ENCODE measurements around the gene EIF4G3.

EIF4G3 gene

DNA sequence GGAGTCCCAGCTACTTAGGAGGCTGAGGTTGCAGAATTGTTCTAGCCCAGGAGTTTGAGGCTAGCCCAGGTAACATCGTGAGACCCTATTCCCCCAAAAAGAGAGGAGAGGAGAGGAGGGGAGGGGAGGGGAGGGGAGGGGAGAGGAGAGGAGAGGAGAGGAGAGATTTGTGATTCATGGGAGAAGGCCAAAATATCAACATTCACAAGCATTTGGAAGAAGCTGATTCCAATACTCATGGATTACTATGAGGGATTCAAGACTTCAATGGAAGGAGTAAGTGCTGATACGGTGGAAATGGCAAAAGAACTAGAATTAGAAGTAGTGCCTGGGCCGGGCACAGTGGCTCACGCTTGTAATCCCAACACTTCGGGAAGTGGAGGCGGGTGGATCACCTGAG lies 187.8 kb downstream of the EIF4G3 start:
- Histone ChIP-seq H3K36me3 (ENCODE audit: control insufficient read depth in 4 of 4, insufficient read depth in 4 of 4, low read length in 3 of 4) (peaks cover 0 to 2% (median 0%) of the 10 kb centered on the region in 4 experiments), H3K9me3 (ENCODE audit: control extremely low read depth in 1 of 5, control insufficient read depth in 4 of 5, insufficient read depth in 2 of 5, low read depth in 1 of 5, low read length in 4 of 5) (no peaks in the 10 kb centered on the region), H3K4me1 (ENCODE audit: control extremely low read depth in 1 of 4, control insufficient read depth in 4 of 4, insufficient read depth in 4 of 4, low read length in 3 of 4) (peaks cover 5 to 36% (median 11%) of the 10 kb centered on the region in 4 experiments), H3K4me3 (ENCODE audit: control insufficient read depth in 1 of 7, extremely low read depth in 1 of 7, insufficient read depth in 4 of 7, low read depth in 2 of 7, low read length in 6 of 7) (no peak overlapping the region), H3K27ac (ENCODE audit: insufficient read depth in 1 of 2, low read depth in 1 of 2, low read length in 2 of 2, poor library complexity in 1 of 2, severe bottlenecking in 2 of 2) (no peak overlapping the region), H3K27me3 (replicated peaks in 2 of 5; ENCODE audit: control insufficient read depth in 4 of 5, insufficient read depth in 5 of 5, low read length in 4 of 5) (no peaks in the 10 kb centered on the region)
- WGBS (ENCODE audit: insufficient coverage), result 98% methylated on average over 5 of the region's 6 CpGs
- POLR2A ChIA-PET, result no interaction called here
- CTCF ChIA-PET, result interaction anchor here (1.1 to 3.9 kb wide), 6 partner anchors 9 to 229 kb away, joined by 3 to 33 read pairs (median 5); no protein-coding TSS in a partner anchor
- DNase-seq, result no peak

DNA sequence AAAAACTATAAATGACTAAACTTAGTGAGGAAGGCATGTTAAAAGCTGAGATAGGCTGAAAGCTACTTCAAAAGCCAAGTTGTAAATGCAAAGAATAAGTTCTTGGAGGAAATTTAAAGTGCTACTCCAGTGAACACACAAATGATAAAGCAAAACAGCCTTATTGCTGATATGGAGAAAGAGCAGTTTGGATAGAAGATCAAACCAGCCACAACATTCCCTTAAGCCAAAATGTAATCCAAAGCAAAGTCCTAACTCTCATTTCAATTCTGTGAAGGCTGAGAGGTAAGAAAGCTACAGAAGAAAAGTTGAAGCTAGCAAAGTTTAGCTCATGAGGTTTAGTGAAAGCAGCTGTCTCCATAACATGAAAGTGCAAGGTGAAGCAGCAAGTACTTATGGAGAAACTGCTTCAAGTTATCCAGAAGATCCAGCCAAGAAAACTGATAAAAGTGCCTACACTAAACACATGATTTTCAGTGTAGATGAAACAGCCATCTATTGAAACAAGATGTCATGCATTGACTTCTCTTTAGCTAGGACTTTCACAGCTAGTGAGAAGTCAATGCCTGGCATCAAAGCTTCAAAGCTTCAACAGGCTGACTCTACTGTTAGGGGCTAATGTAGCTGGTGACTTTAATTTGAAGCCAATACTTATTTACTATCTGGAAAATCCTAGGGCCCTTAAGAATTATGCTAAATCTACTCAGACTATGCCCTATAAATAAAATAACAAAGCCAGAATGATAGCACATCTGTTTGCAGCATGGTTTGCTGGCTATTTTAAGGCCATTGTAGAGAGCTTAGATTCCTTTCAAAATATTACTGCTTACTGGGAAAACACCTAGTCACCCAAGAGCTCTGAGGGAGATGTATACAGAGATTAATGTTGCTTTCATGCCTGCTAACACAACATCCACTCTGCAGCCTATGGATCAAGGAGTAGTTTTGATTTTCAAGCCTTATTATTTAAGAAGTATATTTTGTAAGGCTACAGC lies 188.6 kb downstream of the EIF4G3 start:
- H3K9me3 ChIP-seq (ENCODE audit: control extremely low read depth in 1 of 5, control insufficient read depth in 4 of 5, insufficient read depth in 2 of 5, low read depth in 1 of 5, low read length in 4 of 5), result no peaks in the 10 kb centered on the region
- ChIA-PET CTCF (interaction anchor here (0.8 to 3.9 kb wide), 13 partner anchors 10 to 229 kb away, joined by 3 to 33 read pairs (median 4); no protein-coding TSS in a partner anchor), POLR2A (no interaction called here)
- H3K27ac ChIP-seq (ENCODE audit: insufficient read depth in 1 of 2, low read depth in 1 of 2, low read length in 2 of 2, poor library complexity in 1 of 2, severe bottlenecking in 2 of 2), result no peak overlapping the region
- H3K27me3 ChIP-seq (replicated peaks in 2 of 5; ENCODE audit: control insufficient read depth in 4 of 5, insufficient read depth in 5 of 5, low read length in 4 of 5), result no peaks in the 10 kb centered on the region
- peaks cover 0 to 2% (median 0%) of the 10 kb centered on the region in 4 experiments for H3K36me3 ChIP-seq (ENCODE audit: control insufficient read depth in 4 of 4, insufficient read depth in 4 of 4, low read length in 3 of 4)
- DNase-seq, result no peak
- H3K4me3 ChIP-seq (ENCODE audit: control insufficient read depth in 1 of 7, extremely low read depth in 1 of 7, insufficient read depth in 4 of 7, low read depth in 2 of 7, low read length in 6 of 7), result no peak overlapping the region
- H3K4me1 ChIP-seq (ENCODE audit: control extremely low read depth in 1 of 4, control insufficient read depth in 4 of 4, insufficient read depth in 4 of 4, low read length in 3 of 4), result peaks cover 3 to 29% (median 7%) of the 10 kb centered on the region in 4 experiments

DNA sequence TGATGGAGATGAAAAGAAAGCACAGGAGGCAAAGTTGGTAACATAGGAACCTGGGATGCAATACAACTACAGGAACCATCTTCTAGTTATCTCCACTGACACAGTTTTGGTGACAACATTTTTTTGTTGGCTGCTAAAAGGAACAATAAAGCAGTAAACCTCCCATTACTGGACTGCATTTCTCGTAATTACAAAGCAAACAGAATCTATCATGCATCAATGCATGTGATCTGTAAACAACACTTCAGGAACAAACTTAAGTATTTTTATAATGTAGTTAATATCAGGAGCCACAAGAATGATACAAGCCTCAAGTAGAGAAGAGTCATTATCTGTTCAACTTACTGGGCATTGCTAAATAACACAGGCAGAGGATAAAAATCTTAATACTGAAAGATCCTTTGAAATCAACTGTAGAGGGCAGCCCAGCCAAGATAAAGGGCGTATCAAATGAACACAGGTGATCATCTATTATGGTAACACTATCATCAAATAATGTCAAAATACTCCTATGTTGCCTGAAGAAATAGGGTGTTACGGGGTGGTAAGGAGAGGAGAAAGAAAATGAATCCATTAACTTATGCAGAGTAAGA lies 193.3 kb downstream of the EIF4G3 start:
- Histone ChIP-seq H3K27ac (ENCODE audit: insufficient read depth in 1 of 2, low read depth in 1 of 2, low read length in 2 of 2, poor library complexity in 1 of 2, severe bottlenecking in 2 of 2) (no peak overlapping the region), H3K4me1 (ENCODE audit: control extremely low read depth in 1 of 4, control insufficient read depth in 4 of 4, insufficient read depth in 4 of 4, low read length in 3 of 4) (peaks cover 0 to 21% (median 0%) of the 10 kb centered on the region in 4 experiments), H3K27me3 (replicated peaks in 2 of 5; ENCODE audit: control insufficient read depth in 4 of 5, insufficient read depth in 5 of 5, low read length in 4 of 5) (no peaks in the 10 kb centered on the region), H3K4me3 (ENCODE audit: control insufficient read depth in 1 of 7, extremely low read depth in 1 of 7, insufficient read depth in 4 of 7, low read depth in 2 of 7, low read length in 6 of 7) (no peak overlapping the region), H3K36me3 (ENCODE audit: control insufficient read depth in 4 of 4, insufficient read depth in 4 of 4, low read length in 3 of 4) (peaks cover 3 to 7% (median 4%) of the 10 kb centered on the region in 4 experiments), H3K9me3 (ENCODE audit: control extremely low read depth in 1 of 5, control insufficient read depth in 4 of 5, insufficient read depth in 2 of 5, low read depth in 1 of 5, low read length in 4 of 5) (no peaks in the 10 kb centered on the region)
- ChIA-PET POLR2A (no interaction called here), CTCF (interaction anchor here (0.6 to 5.8 kb wide), 10 partner anchors 8 to 211 kb away, joined by 3 to 97 read pairs (median 4); no protein-coding TSS in a partner anchor)
- no CpG with 5 or more reads among the region's 3 CpGs for WGBS (ENCODE audit: insufficient coverage)
- DNase-seq, result no peak

DNA sequence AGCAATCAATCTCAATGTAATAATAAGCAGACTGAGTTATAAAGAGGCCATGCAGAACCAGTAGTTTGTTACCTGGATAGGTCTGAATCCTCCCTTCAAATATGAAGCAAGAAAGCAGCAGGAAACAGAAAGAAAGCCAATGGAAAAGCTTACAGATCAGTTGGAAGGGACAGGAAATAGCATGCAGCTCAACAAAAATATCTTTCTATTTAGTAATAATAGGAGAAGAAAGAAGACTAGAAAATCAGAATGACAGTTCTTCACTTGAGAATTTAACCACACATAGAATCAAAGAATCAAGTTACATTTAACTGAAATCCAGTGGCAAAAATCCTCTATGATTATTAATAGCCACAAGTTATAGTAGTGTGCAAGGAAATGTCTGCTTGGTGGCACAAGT lies 194.4 kb downstream of the EIF4G3 start:
- Histone ChIP-seq H3K9me3 (ENCODE audit: control extremely low read depth in 1 of 5, control insufficient read depth in 4 of 5, insufficient read depth in 2 of 5, low read depth in 1 of 5, low read length in 4 of 5) (no peaks in the 10 kb centered on the region), H3K4me3 (ENCODE audit: control insufficient read depth in 1 of 7, extremely low read depth in 1 of 7, insufficient read depth in 4 of 7, low read depth in 2 of 7, low read length in 6 of 7) (no peak overlapping the region), H3K36me3 (ENCODE audit: control insufficient read depth in 4 of 4, insufficient read depth in 4 of 4, low read length in 3 of 4) (peaks cover 3 to 7% (median 4%) of the 10 kb centered on the region in 4 experiments), H3K27me3 (replicated peaks in 2 of 5; ENCODE audit: control insufficient read depth in 4 of 5, insufficient read depth in 5 of 5, low read length in 4 of 5) (no peaks in the 10 kb centered on the region), H3K4me1 (ENCODE audit: control extremely low read depth in 1 of 4, control insufficient read depth in 4 of 4, insufficient read depth in 4 of 4, low read length in 3 of 4) (peaks cover 0 to 15% (median 0%) of the 10 kb centered on the region in 4 experiments), H3K27ac (ENCODE audit: insufficient read depth in 1 of 2, low read depth in 1 of 2, low read length in 2 of 2, poor library complexity in 1 of 2, severe bottlenecking in 2 of 2) (no peak overlapping the region)
- DNase-seq, result no peak
- POLR2A ChIA-PET, result no interaction called here
- CTCF ChIA-PET, result interaction anchor here (0.7 to 5.8 kb wide), 20 partner anchors 9 to 228 kb away, joined by 3 to 97 read pairs (median 4); no protein-coding TSS in a partner anchor

DNA sequence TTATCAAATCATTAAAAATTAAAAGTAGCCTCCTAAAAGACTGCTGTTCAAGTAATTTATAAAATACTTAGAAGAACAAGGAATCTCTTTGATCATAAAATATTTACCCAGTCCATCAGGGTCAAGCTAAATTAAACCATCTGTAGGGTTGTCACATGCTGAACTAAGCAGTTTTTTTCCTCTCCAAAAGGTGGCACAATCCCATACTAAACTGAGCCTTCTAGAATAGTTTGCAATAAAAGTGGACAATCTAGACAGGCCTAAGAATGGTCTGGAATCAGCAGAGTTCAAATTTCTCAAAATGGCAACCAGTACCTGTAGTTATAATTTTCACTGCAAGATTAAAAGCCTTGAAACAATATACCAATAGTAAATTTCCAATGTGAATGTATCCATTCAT lies 194.8 kb downstream of the EIF4G3 start:
- ChIA-PET CTCF (interaction anchor here (0.7 to 5.8 kb wide), 22 partner anchors 9 to 228 kb away, joined by 3 to 97 read pairs (median 4); no protein-coding TSS in a partner anchor), POLR2A (no interaction called here)
- no peak overlapping the region for H3K4me3 ChIP-seq (ENCODE audit: control insufficient read depth in 1 of 7, extremely low read depth in 1 of 7, insufficient read depth in 4 of 7, low read depth in 2 of 7, low read length in 6 of 7)
- peak; percentile 43 to 52 (median 43) for DNase-seq
- H3K9me3 ChIP-seq (ENCODE audit: control extremely low read depth in 1 of 5, control insufficient read depth in 4 of 5, insufficient read depth in 2 of 5, low read depth in 1 of 5, low read length in 4 of 5), result no peaks in the 10 kb centered on the region
- H3K27me3 ChIP-seq (replicated peaks in 2 of 5; ENCODE audit: control insufficient read depth in 4 of 5, insufficient read depth in 5 of 5, low read length in 4 of 5), result no peaks in the 10 kb centered on the region
- H3K4me1 ChIP-seq (ENCODE audit: control extremely low read depth in 1 of 4, control insufficient read depth in 4 of 4, insufficient read depth in 4 of 4, low read length in 3 of 4), result peaks cover 0 to 12% (median 0%) of the 10 kb centered on the region in 4 experiments
- H3K36me3 ChIP-seq (ENCODE audit: control insufficient read depth in 4 of 4, insufficient read depth in 4 of 4, low read length in 3 of 4), result peaks cover 3 to 7% (median 4%) of the 10 kb centered on the region in 4 experiments
- no peak overlapping the region for H3K27ac ChIP-seq (ENCODE audit: insufficient read depth in 1 of 2, low read depth in 1 of 2, low read length in 2 of 2, poor library complexity in 1 of 2, severe bottlenecking in 2 of 2)

DNA sequence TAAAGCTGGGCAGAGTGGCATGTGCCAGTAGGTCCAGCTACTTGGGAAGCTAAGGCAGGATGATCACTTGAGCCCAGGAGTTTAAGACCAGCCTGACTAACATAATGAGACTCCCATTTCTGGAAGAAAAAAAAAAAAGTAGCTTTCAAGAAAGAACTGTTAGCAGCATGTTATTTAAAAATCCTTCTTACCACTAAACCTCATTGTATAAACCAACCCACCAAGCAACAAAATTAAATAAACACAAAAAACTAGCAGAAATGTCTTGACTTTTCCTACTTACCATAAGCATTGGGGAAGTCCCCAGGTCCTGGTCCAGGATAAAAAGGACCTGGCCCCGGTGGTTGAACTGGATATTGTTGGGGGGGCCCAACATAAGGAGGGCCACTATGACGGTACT lies 196.6 kb downstream of the EIF4G3 start:
- CTCF ChIA-PET, result interaction anchor here (1.1 to 5.8 kb wide), 7 partner anchors 14 to 214 kb away, joined by 3 to 97 read pairs (median 5); no protein-coding TSS in a partner anchor
- 80% methylated on average over 1 of the region's 2 CpGs for WGBS (ENCODE audit: insufficient coverage)
- Histone ChIP-seq H3K4me3 (ENCODE audit: control insufficient read depth in 1 of 7, extremely low read depth in 1 of 7, insufficient read depth in 4 of 7, low read depth in 2 of 7, low read length in 6 of 7) (no peak overlapping the region), H3K27me3 (replicated peaks in 2 of 5; ENCODE audit: control insufficient read depth in 4 of 5, insufficient read depth in 5 of 5, low read length in 4 of 5) (no peaks in the 10 kb centered on the region), H3K36me3 (ENCODE audit: control insufficient read depth in 4 of 4, insufficient read depth in 4 of 4, low read length in 3 of 4) (peaks cover 3 to 7% (median 4%) of the 10 kb centered on the region in 4 experiments), H3K4me1 (ENCODE audit: control extremely low read depth in 1 of 4, control insufficient read depth in 4 of 4, insufficient read depth in 4 of 4, low read length in 3 of 4) (peaks cover 0 to 9% (median 0%) of the 10 kb centered on the region in 4 experiments), H3K27ac (ENCODE audit: insufficient read depth in 1 of 2, low read depth in 1 of 2, low read length in 2 of 2, poor library complexity in 1 of 2, severe bottlenecking in 2 of 2) (no peak overlapping the region), H3K9me3 (ENCODE audit: control extremely low read depth in 1 of 5, control insufficient read depth in 4 of 5, insufficient read depth in 2 of 5, low read depth in 1 of 5, low read length in 4 of 5) (no peaks in the 10 kb centered on the region)
- POLR2A ChIA-PET, result interaction anchor here (0.5 to 0.6 kb wide), 2 partner anchors 217 to 1054 kb away, joined by 3 read pairs; no protein-coding TSS in a partner anchor
- no peak for DNase-seq
